Tibial artery (tissue), 4 donors: ENCODE data around the gene SEMA3F.

ENCODE experiments used
- DNase-seq, 2 donors: peaks; one replicate each; pipeline ENCODE4 v3.0.0-alpha.2; 2019
- H3K27ac ChIP-seq, 2 donors: fragments of 200-600 bp; sonication (generic) in 1 of 2; 1 replicate in 1 of 2; 2 replicates in 1 of 2; pipeline ENCODE4 v1.5.1; 2018 to 2019; ENCODE audit warnings: mild to moderate bottlenecking in 1 of 2
- H3K27me3 ChIP-seq, 2 donors: fragments of 200-600 bp; sonication (generic) in 1 of 2; one replicate each; pipeline versions ENCODE4 v1.5.1 to v1.6.0; 2016 to 2019
- H3K36me3 ChIP-seq, 3 donors: fragments of 200-600 bp; sonication (generic) in 2 of 3; one replicate each; pipeline ENCODE4 v1.5.1; 2016 to 2019; ENCODE audit warnings: mild to moderate bottlenecking in 2 of 3
- H3K4me1 ChIP-seq, 4 donors: fragments of 200-600 bp; sonication (generic) in 2 of 4; 1 replicate in 3 of 4; 2 replicates in 1 of 4; pipeline ENCODE4 v1.5.1; 2016 to 2019
- H3K4me3 ChIP-seq, 2 donors: fragments of 200-600 bp; sonication (generic) in 1 of 2; 1 replicate in 1 of 2; 2 replicates in 1 of 2; pipeline ENCODE4 v1.5.1; 2018 to 2019; ENCODE audit warnings: mild to moderate bottlenecking in 2 of 2
- H3K9me3 ChIP-seq, 3 donors: fragments of 200-600 bp; sonication (generic) in 1 of 3; one replicate each; pipeline ENCODE4 v1.5.1; 2016 to 2019
- intact Hi-C: fragments of 100-400 bp; cut with DNase I; formaldehyde crosslinking; loops from one replicate; pipeline ENCODE4 v1.15.0; 2023; ENCODE audit warnings: low total_unique reads
- TF ChIP-seq, protein P1 (sequence below), 2 experiments: fragments of 200-600 bp in 1 of 2; fragments of 450-650 bp in 1 of 2; IDR thresholded peaks; one replicate each; pipeline ENCODE4 v1.5.1; 2017 to 2019; ENCODE audit warnings: antibody characterized with exemption in 2 of 2, mild to moderate bottlenecking in 1 of 2, moderate library complexity in 1 of 2

Gene SEMA3F

GRCh38 chr3:50211930-50212329 is 56.8 kb downstream of the SEMA3F start:
- H3K4me1 ChIP-seq = no peaks in the 10 kb centered on the region
- no peak overlapping the region for H3K27ac ChIP-seq
- no peaks in the 10 kb centered on the region for H3K36me3 ChIP-seq
- H3K27me3 ChIP-seq = peaks cover 0 to 6% of the 10 kb centered on the region in 2 donors
- intact Hi-C loops = no loop called here
- TF ChIP-seq, protein P1, sequence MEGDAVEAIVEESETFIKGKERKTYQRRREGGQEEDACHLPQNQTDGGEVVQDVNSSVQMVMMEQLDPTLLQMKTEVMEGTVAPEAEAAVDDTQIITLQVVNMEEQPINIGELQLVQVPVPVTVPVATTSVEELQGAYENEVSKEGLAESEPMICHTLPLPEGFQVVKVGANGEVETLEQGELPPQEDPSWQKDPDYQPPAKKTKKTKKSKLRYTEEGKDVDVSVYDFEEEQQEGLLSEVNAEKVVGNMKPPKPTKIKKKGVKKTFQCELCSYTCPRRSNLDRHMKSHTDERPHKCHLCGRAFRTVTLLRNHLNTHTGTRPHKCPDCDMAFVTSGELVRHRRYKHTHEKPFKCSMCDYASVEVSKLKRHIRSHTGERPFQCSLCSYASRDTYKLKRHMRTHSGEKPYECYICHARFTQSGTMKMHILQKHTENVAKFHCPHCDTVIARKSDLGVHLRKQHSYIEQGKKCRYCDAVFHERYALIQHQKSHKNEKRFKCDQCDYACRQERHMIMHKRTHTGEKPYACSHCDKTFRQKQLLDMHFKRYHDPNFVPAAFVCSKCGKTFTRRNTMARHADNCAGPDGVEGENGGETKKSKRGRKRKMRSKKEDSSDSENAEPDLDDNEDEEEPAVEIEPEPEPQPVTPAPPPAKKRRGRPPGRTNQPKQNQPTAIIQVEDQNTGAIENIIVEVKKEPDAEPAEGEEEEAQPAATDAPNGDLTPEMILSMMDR (IDR thresholded peaks at IDR 0.05) = no peak
- no peak overlapping the region for H3K4me3 ChIP-seq
- no peaks in the 10 kb centered on the region for H3K9me3 ChIP-seq
- no peak for DNase-seq

GRCh38 chr3:50212502-50212901 is 57.4 kb downstream of the SEMA3F start:
- no peak for DNase-seq
- Histone ChIP-seq H3K9me3 (no peaks in the 10 kb centered on the region), H3K4me3 (no peak overlapping the region), H3K27ac (no peak overlapping the region), H3K36me3 (no peaks in the 10 kb centered on the region), H3K4me1 (no peaks in the 10 kb centered on the region), H3K27me3 (peaks cover 0 to 4% of the 10 kb centered on the region in 2 donors)
- TF ChIP-seq, protein P1 (IDR thresholded peaks at IDR 0.05) = no peak
- intact Hi-C loops = no loop called here

GRCh38 chr3:50212971-50213370 is 57.8 kb downstream of the SEMA3F start:
- intact Hi-C loops = no loop called here
- H3K4me3 ChIP-seq = no peak overlapping the region
- H3K27me3 ChIP-seq = peaks cover 0 to 4% of the 10 kb centered on the region in 2 donors

GRCh38 chr3:50213373-50213772 is 58.2 kb downstream of the SEMA3F start:
- TF ChIP-seq, protein P1 (IDR thresholded peaks at IDR 0.05) = no peak
- Histone ChIP-seq H3K4me1 (no peaks in the 10 kb centered on the region), H3K9me3 (no peaks in the 10 kb centered on the region), H3K27me3 (peaks cover 0 to 4% of the 10 kb centered on the region in 2 donors), H3K27ac (no peak overlapping the region), H3K36me3 (no peaks in the 10 kb centered on the region), H3K4me3 (no peak overlapping the region)
- intact Hi-C loops = no loop called here
- no peak for DNase-seq

More at GRCh38 chr3:50212971-50213370, 57.8 kb downstream of the SEMA3F start:
- TF ChIP-seq, protein P1 (IDR thresholded peaks at IDR 0.05) = no peak
- H3K9me3 ChIP-seq = no peaks in the 10 kb centered on the region
- H3K4me1 ChIP-seq = no peaks in the 10 kb centered on the region
- no peaks in the 10 kb centered on the region for H3K36me3 ChIP-seq
- DNase-seq = no peak
- H3K27ac ChIP-seq = no peak overlapping the region

DNA sequence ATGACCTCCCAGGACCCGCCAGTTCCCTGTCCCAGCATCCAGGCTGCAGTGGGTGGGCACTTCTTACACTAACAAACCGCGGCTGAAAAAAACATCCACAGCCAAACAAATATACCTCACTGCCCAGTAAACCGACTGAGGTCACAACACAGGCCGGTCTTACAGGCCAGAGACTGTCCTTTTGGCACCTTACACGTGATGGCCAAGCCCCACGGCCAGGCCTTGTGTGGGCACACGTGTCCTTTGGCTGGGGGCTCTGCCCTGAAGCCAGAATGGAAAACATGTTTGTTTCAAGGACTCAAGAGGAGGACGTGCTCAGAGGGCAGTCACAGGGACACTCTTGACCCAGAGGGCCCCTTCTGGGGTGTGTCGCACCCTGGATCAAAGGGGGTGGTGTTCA is 59.7 kb downstream of the SEMA3F start:
- intact Hi-C loops = no loop called here

More for the DNA sequence above, 59.7 kb downstream of the SEMA3F start:
- TF ChIP-seq, protein P1 (IDR thresholded peaks at IDR 0.05) = no peak
- no peak for DNase-seq
- Histone ChIP-seq H3K4me3 (no peak overlapping the region), H3K27me3 (peaks cover 0 to 4% of the 10 kb centered on the region in 2 donors), H3K36me3 (no peaks in the 10 kb centered on the region), H3K4me1 (no peaks in the 10 kb centered on the region), H3K9me3 (no peaks in the 10 kb centered on the region), H3K27ac (no peak overlapping the region)
